CD4-positive, alpha-beta T cell treated with Interleukin-4 for 1 hour (primary cell): ENCODE measurements around the gene DECR2.
"Not testable (repeated sequence)": the region's sequence is repeated elsewhere in the genome, so short reads cannot be mapped to it uniquely, and the experiment has no call there.

Source experiments
- DNase-seq, 2 donors: peaks; one replicate each; pipeline ENCODE4 v3.0.0-alpha.2; 2020 to 2022

DECR2 gene

DNA sequence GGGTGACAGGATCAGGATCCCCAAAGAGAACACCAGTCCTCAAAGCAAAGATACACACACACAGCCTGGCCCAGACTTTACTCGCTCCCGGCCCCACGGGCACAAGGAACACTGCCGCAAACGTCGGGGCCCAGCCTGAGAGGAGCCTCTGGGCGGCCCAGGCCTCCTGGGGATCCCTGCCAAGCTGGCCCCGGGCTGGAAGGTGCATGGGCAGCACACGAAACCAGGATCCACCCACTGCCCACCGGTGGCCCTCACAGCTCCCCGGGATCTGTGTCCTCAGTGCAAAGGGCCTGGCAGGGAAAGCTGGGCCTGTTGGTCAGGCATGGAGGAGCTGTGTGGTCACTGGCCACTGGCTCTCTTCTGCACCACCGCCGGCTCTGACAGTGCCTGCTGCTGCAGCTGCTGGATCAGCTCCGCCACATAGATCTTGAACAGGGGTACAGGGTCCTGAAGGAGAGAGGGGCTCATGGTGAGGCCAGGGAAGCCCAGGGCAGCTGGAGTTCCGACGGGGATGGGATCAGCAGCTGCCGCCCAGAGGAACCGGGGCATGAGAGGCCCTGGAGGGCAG, 34.3 kb upstream of the DECR2 start:
- no peak for DNase-seq

DNA sequence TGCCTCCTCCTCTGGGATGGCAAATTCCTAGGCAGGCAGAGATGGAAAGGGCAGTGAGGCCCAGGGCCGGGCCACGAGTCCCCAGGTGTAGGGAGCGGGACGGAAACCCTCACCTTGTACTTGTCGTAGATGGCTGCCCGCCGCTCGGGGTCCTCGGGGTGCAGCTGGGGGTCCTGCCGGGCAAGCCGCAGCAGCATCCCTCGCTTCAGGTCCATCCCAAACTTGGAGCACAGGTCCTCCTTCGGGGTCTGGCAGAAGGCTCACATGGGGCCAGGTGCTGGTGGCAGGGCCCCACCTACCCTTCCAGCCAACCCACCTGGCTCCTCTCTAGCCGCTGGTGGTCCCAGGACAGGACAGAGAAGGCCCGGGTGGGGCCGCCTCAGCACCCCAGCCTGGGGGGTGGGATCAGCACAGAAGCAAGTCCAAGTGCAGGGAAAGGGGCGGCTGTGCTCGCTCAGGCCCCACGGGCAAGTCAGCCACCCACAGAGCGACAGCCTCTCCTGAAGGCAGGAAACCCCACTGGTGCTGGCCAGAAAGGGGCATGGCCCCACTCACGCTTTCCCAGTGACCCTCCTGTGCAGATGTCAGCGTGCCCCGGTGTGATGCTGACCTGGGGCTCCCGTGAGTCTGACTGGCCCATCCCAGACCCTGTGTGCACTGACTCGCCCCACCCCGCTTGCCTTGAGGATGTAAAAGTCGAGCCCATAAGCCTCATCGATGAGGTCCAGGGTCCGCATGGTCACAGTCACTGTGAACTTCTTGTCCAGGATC, 33.1 kb upstream of the DECR2 start:
- DNase-seq, result no peak

DNA sequence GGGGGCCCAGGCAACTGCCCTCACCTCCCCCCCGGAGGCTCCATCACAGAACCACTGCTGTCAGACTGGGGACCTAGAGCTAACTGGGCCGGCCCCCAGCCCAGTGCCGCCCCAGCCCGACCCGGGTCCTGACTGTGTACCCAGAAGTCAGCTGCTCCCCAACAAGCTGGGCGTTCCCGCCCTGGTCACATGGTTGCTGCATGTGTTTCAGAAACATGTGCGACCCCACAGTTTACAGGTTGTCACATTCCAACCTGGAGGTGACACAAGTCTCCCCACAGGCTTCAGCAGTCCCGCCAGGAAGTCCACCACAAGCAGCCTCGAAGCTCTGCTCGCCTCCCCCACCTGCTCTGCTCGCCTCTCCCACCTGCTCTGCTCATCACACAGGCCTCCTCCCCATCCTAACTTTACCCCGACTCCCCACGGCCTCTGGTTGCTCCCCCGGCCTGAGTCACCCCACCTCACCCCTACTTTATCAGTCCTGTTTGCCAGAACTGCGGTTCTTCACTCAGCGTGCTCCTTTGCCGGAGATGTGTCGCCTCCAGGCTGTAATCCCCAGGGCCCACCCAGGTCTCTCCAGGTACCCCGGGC, 32.3 kb upstream of the DECR2 start:
- DNase-seq, result no peak

DNA sequence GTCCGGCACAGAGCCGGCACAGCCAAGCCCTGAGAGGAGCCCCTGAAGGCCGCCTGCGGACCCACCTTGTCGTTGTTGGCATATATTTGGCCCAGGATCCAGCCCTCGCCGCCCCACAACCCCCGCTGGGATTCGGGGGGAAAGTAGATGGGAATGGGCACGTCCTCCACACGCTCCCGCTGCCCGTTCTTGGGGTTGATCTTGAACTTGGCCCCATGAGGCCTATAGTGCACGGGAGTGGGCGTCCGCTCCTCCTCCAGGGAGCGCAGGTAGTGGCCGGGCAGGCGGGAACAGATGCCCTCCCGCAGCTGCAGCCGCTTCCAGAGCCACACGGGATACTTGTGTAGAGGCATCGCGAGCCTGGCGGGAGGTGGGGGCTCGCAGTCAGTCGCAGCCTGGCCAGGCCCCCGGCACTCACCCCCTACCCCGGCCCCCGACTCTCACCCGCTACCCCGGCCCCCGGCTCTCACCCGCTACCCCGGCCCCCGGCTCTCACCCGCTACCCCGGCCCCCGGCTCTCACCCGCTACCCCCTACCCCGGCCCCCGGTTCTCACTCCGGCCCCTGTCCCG, 31.7 kb upstream of the DECR2 start:
- DNase-seq, result no peak

DNA sequence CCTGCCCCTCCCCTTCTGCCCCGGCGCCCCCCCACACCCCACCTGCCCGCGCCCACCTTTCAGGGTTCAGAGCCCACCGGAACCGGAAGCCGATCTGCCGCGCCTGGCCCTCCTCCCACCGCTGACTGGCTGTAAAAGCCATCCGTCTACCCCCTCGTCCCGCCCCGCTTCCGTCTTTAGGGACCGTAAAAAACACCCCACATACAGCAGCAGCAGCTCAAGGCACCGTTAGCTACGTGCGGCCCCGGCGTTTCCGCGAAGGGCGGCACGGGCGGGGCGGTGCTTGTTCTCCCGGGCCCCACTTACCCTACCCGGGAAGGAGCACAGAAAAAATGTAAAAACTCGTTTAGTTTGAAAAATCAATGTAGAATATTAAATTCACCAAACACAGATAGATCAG, 31.2 kb upstream of the DECR2 start, which contains the start of gene MRPL28:
TSS of gene MRPL28 (minus strand) at position 96 of the 400 bp plus-strand sequence. CDS start 320 bp downstream, outside the sequence.
- peak; percentile 94 to 95 for DNase-seq

DNA sequence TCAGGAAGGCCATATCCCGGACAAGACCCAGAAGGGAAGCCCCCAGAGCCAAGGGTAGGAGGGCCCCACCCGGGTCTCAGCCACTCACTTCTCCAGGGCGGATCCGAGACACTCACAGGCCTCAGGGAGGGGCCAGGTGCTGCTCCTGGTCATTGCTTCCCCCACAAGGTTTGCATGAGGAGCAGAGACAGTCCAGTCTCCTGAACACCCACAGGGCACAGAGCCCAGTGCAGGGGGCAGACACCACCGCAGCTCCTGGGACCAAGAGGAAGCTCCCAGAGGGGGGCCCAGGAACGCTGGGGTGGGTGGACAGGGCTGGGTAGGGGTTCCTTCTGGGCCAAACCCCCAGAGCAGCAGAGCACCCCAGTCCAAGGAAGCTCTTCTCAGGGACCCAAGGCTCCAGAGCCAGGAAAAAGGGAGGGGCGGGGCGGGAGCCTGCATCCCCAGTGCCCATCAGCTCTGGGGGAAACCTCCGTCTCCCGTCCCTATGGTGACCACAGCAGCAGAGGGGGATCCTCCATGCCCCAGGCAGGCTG, 30.6 kb upstream of the DECR2 start:
- no peak for DNase-seq

DNA sequence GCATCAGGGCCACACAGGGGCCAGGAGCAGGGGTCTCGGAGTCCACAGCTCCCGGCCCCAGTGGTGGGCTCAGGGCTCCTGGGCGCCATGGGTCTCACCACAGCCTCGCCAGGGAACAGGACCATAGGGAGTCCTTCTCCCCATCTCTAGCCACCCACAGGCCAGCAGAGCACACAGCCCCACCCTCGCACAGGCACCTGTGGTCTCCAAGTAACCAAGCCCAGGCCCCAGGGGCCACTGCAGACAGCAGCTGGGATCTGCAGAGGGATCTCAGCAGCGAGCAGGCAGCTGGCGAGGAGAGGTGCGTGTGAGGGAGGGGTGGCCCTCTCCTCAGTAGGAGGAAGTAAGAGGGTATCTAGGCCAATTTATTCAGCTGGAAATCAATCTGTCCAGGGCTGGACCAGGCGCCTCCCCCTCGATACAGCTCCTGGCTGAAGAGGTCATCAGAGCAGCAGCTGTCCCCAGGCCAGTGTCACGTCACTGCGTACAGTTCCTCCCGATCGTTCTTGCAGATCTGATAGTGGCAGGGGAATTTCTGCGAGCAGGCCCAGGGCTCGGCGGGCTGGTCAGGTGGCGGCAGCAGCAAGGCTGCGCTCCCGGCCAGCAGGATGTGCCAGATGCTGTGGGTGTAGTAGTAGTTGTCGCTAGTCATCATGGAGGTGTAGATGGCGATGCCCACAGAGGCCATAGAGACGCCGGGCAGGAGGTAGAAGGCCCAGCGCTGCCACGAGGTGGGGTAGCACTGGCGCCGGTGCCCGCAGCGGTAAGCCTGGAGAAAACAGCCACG, 30.0 kb upstream of the DECR2 start:
- DNase-seq, result no peak

DNA sequence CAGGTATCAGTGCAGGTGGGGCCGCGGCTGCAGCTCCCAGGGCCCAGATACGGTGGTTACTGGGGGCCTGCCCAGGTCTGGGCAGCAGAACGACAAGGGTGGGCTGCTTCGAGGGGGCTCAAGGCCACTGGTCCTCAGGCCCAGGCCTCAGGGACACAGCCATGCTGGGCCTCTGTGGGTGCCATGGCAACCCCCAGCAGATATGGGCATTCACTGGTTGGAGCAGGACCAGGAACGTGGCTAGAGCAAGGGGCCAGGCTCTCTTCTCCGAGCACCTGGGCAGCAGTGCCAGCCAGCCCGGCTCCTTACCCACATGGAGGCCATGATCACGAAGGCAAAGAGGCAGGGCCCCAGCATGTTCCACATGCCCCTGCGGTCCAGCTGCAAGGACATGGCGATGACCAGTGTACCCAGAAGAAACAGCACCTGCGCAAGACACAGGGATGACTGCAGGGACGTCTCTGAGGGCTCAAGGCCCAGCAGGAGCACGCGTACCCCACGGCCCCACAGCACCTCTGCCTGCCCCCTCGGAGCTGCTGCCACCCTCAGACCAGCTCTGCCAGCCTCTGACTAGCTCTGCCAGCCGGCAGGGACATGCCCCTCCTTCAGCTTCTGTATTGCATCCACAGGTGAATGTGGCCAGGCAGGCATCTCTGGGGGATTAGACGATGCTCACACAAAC, 29.2 kb upstream of the DECR2 start:
- DNase-seq, result no peak

DNA sequence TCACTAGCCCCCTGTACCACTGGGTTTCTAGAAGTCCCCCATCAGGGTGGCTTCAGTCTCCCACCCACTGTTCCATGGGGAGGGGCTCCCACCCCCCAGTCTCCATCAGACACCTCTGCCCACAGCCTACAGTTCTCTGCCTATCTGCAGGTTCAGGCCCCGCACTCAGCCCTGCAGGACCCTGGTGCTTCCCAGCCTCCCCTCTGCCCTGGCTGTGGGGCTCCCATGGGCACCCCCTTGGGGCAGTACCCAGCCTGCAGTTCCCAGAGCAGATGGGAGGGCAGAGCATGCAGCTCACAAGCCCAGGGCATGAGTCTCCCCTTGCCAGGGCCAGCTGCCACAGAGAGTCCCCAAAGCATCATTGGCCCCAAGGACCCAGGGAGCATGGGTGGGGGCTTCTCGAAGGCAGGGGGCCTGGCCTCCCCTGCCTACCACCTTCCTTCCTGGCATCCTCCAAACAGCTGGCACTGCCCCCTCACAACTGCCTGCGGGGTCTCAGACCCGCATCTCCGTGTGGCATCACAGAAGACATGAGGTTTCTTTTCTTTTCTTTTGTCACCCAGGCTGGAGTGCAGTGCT, 28.6 kb upstream of the DECR2 start:
- DNase-seq, result no peak

DNA sequence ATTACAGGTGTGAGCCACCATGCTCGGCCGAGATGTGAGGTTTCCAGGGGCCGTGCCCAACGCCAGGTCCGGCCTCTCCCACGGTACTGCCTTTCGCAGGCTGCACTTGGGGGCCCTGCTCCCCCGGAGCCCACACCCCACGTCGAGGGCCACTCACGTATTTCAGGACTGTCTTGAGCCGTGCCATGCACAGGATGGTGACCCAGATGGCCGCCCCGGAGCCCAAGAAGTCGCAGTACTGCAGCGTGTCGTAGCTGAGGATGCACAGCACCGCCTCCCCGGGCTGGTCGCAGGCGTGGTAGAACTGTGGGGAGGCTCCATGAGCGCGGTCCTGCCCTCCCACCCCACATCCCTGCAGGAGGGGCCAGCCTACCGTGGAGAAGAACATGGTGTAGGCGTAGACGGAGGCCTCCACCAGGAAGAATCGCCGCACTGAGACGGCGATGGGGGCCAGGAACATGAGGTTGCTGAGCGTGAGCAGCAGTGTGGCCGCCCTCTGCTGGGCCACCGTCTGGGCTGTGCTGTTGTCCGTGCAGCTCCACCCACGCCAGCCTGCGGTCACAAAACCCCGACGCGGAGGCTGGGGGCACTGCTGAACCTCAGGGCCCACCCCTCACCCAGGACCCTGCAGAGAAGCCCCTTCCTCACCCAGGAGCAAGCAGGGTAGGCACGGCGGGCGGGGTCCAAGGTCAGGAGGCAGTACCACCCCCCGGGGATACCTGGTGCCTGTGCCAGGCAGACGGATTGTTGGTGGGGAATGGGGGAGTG, 27.7 kb upstream of the DECR2 start:
- DNase-seq, result no peak

DNA sequence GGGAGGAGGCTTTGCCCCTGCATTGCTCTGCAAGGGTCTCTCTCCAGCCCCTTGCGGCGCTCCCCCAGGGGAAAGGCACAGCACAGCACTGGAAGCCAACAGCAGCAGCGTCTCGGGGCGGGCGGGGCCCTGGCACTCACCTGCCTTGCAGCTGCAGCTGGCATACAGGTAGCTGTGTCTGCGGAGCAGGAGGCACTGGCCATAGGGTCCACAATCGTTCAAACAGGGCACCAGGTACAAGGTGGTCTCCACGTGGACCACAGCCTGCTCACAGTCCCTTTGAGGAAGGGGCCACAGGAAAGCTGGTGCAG, 27.1 kb upstream of the DECR2 start:
- no peak for DNase-seq

DNA sequence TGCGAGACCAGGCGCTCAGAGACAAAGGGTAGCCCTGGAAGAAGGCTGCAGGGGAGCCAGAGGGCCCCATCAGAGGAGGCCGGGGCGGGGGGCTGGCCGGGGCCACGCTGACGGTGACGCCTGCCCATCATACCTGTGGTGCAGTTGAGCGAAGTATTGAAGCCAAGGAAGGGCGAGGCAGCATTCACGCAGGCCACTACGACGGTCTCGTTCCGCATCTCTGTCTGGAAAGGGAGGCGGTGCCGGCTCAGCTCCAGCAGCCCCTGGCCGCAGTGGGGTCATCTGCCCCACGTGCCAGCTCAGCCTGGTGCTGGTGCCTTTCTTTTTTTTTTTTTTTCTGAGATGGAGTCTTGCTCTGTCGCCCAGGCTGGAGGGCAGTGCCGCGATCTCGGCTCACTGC, 26.5 kb upstream of the DECR2 start:
- no peak for DNase-seq

DNA sequence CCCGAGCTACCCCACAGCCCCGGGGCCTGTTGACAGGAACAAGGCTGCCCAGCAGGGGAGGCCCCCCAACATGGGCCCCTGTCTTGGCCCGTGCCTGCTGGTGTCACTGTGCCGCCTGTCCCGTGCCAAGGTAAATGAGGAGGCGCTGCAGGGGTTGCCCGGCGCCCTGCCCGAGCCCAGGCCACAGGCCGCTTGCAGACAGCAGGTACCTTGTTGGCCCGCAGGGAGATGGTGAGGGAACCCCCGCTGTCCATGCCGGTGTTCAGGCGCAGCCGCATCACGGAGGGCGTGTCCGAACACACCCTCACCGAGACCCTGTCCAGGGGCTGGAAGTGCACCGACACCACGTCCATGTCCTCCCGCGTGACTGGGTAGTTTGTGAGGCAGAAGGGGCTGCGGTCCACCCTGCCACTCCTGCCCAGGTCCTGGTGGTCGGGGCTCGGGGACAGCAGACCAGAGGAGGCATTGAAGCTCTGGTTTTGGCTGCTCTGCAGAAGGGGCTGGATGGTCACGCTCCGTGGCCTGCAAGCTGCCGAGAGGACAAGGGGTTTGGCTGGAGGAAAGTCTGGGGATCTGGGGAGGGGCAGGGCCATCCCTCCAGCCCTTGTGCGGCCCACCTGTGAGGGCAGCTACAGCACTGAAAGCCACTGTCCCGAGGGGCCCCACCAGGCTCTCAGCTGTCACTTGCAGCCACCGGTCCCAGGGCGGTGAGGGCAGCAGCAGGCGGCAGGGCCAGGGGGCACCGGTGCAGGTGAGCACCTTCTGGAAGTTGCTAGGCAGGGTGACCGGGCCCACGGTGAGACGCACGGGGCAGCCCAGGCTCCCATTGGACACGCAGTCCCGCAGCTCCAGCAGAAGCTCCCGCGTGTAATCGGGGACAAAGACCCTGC, 25.5 kb upstream of the DECR2 start:
- DNase-seq, result no peak

DNA sequence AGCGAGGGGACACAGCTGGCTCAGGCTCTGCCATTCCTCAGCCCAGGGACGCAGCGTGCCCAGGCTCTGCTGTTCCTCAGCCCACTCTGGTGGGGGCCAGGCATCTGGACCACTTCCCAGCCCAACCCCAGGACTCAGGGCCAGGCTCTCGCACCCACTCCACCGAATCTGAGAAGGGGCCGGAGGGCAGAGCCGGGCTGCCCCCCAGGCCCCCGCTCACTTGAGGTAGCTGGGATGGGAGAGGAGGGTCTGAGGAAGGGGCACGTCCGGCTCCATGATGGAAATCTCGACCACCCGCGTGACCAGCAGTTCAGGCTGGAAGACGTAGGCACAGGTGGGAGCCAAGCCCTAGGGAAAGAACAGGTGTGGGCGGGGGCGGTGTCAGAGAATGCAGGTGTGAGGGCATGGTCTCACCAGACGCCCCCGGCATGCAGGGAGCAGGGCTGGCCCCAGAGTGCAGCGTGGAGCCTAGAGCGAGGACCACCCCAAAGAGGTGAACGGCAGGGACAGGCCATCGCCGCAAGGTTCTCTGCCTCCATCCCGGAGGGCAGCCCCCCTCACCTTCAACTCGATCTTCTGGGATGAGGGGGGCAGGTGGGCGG, 24.8 kb upstream of the DECR2 start:
- no peak for DNase-seq

DNA sequence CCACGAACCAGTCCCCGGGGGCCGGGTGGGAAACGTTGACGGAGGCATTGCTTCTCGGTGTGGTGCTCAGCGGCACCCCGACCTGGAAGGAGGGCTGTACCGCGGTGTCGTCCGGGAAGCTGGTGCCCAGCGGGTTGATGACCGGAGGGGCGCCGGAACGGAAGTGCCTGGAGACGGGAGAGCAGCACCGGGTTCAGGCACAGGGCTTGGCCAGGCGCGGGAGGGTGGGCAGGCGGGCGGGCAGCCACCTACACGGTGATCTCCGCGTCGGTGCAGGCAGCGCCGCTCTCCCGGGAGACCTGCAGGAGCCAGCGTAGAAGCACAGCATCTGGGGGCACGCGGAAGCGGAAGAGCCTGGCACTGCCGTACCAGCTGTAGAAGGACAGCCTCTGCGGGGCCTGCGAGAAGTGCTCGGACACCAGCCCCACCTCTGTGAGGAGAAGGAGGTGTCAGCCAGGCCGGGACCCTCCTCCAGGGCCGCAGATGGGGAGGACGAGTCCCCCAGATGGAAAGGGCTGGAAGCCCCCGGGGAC, 24.2 kb upstream of the DECR2 start:
- no peak for DNase-seq

DNA sequence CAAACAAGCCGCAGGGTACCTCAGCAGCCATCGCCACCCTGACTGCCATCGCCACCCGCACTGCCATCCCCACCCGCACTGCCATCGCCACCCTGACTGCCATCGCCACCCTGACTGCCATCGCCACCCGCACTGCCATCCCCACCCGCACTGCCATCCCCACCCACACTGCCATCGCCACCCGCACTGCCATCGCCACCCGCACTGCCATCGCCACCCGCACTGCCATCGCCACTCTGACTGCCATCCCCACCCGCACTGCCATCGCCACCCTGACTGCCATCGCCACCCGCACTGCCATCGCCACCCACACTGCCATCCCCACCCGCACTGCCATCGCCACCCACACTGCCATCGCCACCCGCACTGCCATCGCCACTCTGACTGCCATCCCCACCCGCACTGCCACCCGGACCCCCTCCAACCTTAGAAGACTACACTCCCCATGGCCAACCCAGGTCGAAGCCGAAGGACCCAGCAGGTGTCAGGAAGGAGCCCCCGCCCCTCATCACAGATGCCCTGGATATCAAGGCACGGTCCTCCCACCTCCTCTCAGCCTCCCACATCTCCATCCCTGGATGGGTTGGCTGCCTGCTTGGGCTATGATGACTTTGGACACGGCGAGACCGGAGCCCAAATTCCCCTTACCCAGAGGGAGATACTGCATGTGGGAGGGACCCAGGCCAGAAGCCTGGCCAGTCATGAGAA, 23.4 kb upstream of the DECR2 start:
- DNase-seq, result not testable (repeated sequence)

DNA sequence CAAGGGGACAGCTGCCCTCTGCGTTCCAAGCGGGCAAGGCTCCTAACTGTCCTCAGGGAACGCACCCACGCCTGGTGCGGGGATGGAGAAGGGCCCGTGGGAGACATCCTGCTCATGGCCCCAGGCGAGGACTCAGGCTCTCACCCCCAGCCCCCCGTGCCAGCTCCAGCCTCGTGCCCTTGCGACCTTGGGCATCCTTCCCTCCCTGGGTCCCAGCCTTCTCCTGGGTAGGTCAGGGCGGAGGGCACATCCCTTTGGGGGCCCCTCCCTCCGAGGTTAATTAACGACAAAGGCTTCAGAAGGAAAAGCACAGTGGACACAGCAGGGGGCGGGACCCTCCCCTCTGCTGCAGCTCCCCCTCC, 22.9 kb upstream of the DECR2 start:
- no peak for DNase-seq

DNA sequence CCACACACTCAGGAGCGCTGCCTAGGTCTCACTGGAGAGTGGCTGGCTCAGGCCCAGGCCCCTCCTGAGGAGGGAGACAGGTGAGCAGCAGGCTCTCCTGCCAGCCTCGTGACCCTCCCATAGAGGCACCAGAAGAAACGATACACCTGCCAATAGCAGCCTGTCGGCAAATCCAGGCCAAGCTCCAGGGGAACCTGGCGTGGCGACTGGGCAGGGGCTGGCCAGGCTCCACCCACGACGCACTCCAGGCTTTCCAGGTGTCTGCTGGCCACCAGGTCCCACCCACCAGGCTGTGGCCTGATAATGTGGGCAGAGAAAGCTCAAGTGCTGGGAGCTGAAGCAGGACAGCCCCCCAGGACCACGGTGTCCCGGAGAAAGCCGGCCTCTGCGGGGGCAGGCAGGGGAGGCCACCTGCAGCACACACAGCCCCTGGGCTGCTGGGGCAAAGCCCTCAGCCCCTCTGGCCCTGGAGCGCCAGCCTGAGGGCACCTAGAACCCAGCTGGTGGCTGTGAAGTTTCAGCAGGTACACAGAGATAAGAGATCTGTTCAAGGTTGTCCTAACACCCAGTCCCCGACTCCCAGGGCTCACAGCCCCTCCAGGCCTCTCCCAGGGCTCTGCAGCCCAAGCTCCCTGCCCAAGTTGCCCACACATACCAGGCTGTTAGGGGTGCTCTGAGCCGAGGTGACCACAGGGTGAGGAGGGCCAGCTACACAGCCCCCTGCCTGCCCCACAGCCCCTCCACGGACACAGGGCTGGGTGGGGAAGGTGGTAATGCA, 22.3 kb upstream of the DECR2 start:
- DNase-seq, result no peak
